Stimulated activated naive B cell treated with anti-CD40 and anti-IgM and Interleukin-4, amounts not matched to agents 10 μg/mL and 1 μg/mL and 100 μg/mL, for 72 hours (primary cell): ENCODE data around the gene ASTN2.

Experiments used
- ATAC-seq, 2 donors: fragments of 150-1000 bp; cut with Tn5 transposase; replicated peaks; 2 replicates each; pipeline ENCODE4 v1.10.0; 2021; ENCODE audit warnings: moderate library complexity in 1 of 2
- DNase-seq: peaks from one replicate; pipeline ENCODE4 v3.0.0; 2021
- H3K27ac Mint-ChIP-seq: one replicate; pipeline ENCODE4 v1.8.0; 2022; ENCODE audit warnings: mild to moderate bottlenecking, mixed read lengths
- H3K27me3 Mint-ChIP-seq, 2 donors: one replicate each; pipeline ENCODE4 v1.8.0; 2022; ENCODE audit warnings: mixed read lengths in 2 of 2
- H3K36me3 Mint-ChIP-seq, 2 donors: one replicate each; pipeline ENCODE4 v1.8.0; 2022; ENCODE audit warnings: mixed read lengths in 2 of 2, mild to moderate bottlenecking in 1 of 2
- H3K4me1 Mint-ChIP-seq, 2 donors: one replicate each; pipeline ENCODE4 v1.8.0; 2022; ENCODE audit warnings: mixed read lengths in 2 of 2, mild to moderate bottlenecking in 1 of 2
- H3K4me3 Mint-ChIP-seq, 2 donors: one replicate each; pipeline ENCODE4 v1.8.0; 2022; ENCODE audit warnings: mild to moderate bottlenecking in 2 of 2, mixed read lengths in 2 of 2, moderate library complexity in 1 of 2
- H3K9me3 Mint-ChIP-seq, 2 donors: one replicate each; pipeline ENCODE4 v1.8.0; 2022; ENCODE audit warnings: mixed read lengths in 2 of 2, mild to moderate bottlenecking in 1 of 2

Gene ASTN2

DNA sequence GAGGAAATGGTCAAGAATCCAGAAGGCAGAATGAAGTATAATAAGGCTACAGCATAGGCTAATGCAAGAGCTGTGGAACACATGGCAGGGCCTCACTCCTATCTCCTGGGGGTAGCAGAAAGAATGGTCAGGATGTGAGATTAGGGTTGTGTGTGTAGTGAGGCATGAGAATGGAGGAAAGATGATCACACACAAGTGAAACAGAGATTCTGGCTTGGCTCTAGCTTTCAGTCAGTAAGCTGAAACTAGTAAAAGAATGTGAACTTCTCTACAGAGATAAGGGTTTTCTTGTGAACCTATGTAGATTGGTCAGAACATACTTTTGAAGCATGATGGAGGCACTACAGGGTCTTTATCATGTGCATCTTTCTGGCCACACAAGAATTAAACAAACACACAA, 298.8 kb downstream of the ASTN2 start:
- peaks cover 0 to 7% of the 10 kb centered on the region in 2 donors for H3K9me3 Mint-ChIP-seq

DNA sequence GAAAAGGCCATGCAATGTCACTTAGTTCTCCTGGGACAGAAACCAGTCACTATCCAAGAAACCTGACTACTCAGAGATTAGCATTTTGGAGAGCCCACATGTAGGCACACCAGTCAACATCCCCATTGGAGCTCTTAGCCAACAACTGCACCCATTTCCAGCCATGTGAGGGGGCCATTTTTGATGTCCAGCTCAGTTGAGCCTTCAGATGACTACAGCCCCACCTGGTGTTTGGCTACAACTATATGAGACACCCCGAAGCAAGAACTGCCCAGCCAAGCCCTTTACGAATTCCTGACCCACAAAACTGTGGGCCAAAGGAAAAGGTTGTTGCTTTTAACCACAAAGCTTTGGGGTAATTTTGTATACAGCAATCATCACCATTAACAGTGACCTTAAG, 300.1 kb downstream of the ASTN2 start:
- DNase-seq (no peak), ATAC-seq (no peak)
- Mint-ChIP-seq H3K9me3 (peaks cover 0 to 6% of the 10 kb centered on the region in 2 donors), H3K4me1 (no peaks in the 10 kb centered on the region), H3K36me3 (no peaks in the 10 kb centered on the region), H3K4me3 (no peak overlapping the region), H3K27me3 (no peaks in the 10 kb centered on the region), H3K27ac (no peak overlapping the region)

More for the DNA sequence above, 298.8 kb downstream of the ASTN2 start:
- Mint-ChIP-seq H3K27me3 (no peaks in the 10 kb centered on the region), H3K4me1 (no peaks in the 10 kb centered on the region), H3K4me3 (no peak overlapping the region), H3K36me3 (no peaks in the 10 kb centered on the region), H3K27ac (no peak overlapping the region)
- no peak for ATAC-seq
- DNase-seq, result no peak

DNA sequence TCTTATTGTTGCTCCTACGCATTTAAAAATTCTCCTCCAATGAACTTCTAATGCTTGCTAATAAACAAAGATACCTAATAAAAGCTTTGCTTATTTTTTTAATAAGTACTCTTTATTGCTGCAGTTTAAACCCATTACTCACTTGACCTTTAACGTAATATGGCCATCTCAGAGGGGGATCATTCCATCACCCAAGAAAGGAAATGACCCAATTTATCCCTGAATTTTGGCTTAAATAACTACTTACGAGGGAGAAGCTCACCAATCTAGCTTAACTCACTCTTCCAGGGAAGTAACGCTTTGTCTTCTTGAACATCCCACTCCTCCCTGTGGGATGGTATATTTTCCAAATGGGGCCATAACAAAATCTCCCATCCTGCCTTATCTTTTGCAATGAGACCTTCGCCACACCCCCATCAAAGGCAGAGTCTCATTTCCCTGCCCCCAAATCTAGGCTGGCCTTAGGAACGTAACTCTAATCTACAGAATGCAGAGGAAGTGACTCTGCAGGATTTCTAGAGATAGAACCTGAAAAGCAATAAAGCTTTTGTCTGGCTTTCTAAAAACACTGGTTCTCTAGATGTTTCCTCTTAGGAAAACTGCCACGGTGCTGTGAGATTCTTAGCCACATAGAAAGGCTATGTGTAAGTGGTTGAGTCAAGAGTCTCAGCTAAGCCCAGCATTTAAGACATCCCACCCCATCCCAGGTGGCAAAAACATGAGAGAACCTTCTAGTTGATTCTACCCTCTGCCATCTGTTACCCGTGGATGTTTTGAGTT, 310.0 kb downstream of the ASTN2 start:
- no peaks in the 10 kb centered on the region for H3K27me3 Mint-ChIP-seq
- H3K4me3 Mint-ChIP-seq, result no peak overlapping the region
- no peak for DNase-seq
- no peak overlapping the region for H3K27ac Mint-ChIP-seq
- no peak for ATAC-seq
- H3K36me3 Mint-ChIP-seq, result no peaks in the 10 kb centered on the region
- H3K9me3 Mint-ChIP-seq, result peaks cover 2 to 8% of the 10 kb centered on the region in 2 donors
- H3K4me1 Mint-ChIP-seq, result no peaks in the 10 kb centered on the region

DNA sequence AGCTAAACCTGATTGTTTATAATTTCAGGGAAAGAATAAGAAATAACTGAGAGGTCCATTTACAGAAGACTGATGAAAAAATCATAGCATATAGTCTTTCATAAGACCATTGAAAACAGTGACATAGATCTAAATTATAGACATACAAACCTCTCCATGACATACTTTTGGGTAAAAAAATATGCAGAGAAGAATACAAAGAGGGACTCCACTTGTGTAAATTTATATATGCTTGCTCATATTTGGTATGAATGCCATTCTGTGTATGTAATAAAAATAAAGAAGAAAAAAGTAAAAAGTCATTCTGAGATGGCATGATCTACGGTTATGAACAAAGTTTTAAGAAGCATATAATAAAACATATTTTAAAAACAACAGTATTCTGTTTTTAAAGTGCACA, 310.7 kb downstream of the ASTN2 start:
- Mint-ChIP-seq H3K4me3 (no peak overlapping the region), H3K9me3 (peaks cover 2 to 8% of the 10 kb centered on the region in 2 donors), H3K27me3 (no peaks in the 10 kb centered on the region), H3K4me1 (no peaks in the 10 kb centered on the region), H3K27ac (no peak overlapping the region), H3K36me3 (no peaks in the 10 kb centered on the region)
- ATAC-seq, result no peak
- no peak for DNase-seq

DNA sequence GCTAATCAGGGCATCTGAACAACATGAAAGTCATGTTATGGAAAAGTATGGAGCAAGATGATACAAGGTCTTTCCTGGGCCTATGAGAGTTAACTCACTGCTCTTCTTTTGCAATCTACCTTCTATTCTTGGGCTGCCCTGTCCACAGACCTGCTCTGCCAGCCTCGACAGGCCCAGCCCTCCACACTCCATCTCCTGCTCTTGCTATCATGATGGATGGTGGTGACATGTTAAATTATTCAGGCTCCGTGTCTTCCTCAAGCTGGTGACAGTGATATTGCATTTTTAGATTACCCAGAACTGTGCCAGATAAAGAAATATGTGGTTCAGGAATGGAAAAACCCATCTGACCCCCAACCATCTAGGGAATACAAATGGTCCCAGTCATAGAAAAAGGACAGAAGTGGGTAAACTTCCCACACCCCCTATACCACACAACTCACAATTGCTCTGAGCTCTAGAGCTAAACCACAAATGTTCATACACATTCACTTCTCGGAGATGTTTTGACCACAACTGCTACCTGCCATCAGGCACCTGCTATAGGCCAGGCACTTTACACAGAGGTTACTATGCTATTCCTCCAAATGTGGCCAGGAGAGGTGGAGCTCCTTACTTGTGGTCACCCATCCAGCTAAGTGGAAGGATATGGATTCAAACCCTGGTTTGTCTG, 311.3 kb downstream of the ASTN2 start:
- ATAC-seq, result no peak
- H3K27me3 Mint-ChIP-seq, result no peaks in the 10 kb centered on the region
- no peaks in the 10 kb centered on the region for H3K4me1 Mint-ChIP-seq
- H3K9me3 Mint-ChIP-seq, result peaks cover 2 to 8% of the 10 kb centered on the region in 2 donors
- no peaks in the 10 kb centered on the region for H3K36me3 Mint-ChIP-seq
- H3K27ac Mint-ChIP-seq, result no peak overlapping the region
- no peak overlapping the region for H3K4me3 Mint-ChIP-seq
- DNase-seq, result no peak

DNA sequence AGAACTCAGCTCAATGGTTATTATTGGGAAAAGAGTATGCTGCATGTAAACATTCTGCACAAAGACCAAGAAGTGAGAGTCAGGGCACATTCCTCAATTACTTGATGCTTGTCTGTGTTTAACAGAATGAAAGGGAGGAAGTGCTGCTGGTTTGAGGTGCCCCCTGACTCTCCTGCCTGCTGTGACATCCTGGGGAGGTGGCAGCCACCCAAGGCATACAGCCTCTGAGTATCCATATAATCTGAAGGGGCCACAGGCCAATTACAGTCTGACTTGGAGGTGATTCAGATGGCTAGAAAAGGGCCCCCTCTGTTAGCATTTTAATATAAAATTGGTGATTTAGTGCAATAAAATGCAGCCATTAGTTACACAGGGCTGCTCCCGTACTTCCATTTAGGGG, 313.8 kb downstream of the ASTN2 start:
- DNase-seq (no peak), ATAC-seq (no peak)
- Mint-ChIP-seq H3K36me3 (no peaks in the 10 kb centered on the region), H3K4me1 (no peaks in the 10 kb centered on the region), H3K27me3 (no peaks in the 10 kb centered on the region), H3K27ac (no peak overlapping the region), H3K4me3 (no peak overlapping the region), H3K9me3 (peaks cover 4% of the 10 kb centered on the region in 2 donors)

DNA sequence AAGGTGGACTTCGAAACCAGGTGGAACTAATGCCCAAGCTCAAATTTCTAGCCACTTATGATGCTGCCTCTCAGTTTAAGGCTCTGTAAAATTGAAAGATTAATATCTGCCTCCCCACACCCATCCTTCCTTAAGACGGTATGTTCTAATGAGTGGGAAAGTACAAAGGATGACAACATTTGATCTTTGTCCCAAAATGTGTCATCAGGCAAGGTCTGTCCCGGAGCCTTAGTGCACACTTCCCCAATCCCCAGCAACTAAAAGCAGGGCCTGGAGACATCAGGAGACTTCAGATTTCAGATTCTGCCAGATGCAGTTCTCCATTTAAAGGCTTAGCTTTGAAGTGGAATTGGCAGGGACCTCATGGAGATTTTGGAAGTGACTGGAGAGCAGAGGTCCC, 316.5 kb downstream of the ASTN2 start:
- H3K36me3 Mint-ChIP-seq, result no peaks in the 10 kb centered on the region
- H3K27me3 Mint-ChIP-seq, result no peaks in the 10 kb centered on the region
- ATAC-seq (no peak), DNase-seq (no peak)
- peaks cover 4% of the 10 kb centered on the region in 2 donors for H3K9me3 Mint-ChIP-seq
- H3K4me3 Mint-ChIP-seq, result no peak overlapping the region
- H3K27ac Mint-ChIP-seq, result no peak overlapping the region
- H3K4me1 Mint-ChIP-seq, result no peaks in the 10 kb centered on the region

DNA sequence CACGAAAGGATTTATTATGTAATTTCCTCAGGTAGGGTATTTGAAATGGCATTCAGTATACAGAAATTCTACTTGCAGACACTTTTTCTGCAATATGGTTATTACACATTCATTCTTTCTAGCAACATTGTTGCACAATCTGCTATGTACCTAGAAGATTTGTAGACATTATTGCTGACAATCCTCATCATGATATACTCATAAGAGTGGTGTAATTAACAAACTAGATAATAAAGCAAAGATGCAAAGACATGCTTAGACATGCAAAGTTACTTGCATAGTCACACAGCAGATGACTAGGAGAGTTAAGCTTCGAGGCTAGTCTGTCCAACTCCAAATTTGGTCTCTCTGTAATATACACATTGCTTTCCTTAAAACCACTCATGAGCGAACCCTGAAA, 317.1 kb downstream of the ASTN2 start:
- Mint-ChIP-seq H3K27me3 (no peaks in the 10 kb centered on the region), H3K27ac (no peak overlapping the region), H3K4me3 (no peak overlapping the region), H3K4me1 (no peaks in the 10 kb centered on the region), H3K9me3 (peaks cover 4% of the 10 kb centered on the region in 2 donors), H3K36me3 (no peaks in the 10 kb centered on the region)
- ATAC-seq (no peak), DNase-seq (no peak)

DNA sequence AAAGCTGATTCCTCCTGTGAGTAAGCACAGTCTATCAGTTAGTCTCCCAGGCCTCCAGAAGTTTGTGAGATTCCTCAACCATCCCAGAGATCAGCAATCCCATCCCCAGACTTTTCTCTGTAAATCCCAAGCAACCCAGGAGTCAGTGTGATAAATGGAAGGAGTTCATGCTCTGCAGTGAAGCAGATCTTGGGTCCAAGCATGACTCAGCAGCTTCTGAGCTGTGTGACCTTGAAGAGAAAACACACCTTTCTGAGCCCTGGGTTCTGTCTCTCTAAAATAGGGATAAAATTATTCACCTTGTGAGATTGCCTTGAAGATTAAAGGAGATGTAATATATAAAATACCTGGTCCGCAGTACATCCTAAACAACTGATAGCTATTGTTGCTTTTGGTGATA, 318.7 kb downstream of the ASTN2 start:
- H3K4me3 Mint-ChIP-seq, result no peak overlapping the region

DNA sequence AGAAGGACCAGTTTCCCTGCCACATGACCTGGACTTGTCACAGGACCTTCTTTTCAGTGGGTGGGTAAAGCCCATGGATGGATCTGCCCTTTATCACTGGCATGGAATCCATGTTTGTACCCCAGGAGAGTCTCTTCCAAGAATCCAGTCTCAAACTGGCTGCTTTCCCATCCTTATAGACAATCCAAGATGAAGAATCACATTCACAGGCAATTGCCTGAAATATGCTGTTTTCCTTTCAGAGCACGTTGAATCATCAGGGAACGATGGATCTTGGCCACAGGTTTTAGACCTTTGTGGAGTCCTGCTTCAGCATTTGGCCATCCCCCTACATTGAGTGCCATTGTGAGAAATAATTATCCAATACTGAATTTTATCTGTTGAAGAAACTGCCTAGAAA, 319.8 kb downstream of the ASTN2 start:
- DNase-seq (no peak), ATAC-seq (no peak)
- Mint-ChIP-seq H3K4me1 (no peaks in the 10 kb centered on the region), H3K27me3 (no peaks in the 10 kb centered on the region), H3K36me3 (no peaks in the 10 kb centered on the region), H3K4me3 (no peak overlapping the region), H3K27ac (no peak overlapping the region), H3K9me3 (peaks cover 0 to 2% of the 10 kb centered on the region in 2 donors)

More for the DNA sequence above, 318.7 kb downstream of the ASTN2 start:
- no peak overlapping the region for H3K27ac Mint-ChIP-seq
- DNase-seq, result no peak
- no peaks in the 10 kb centered on the region for H3K4me1 Mint-ChIP-seq
- no peaks in the 10 kb centered on the region for H3K27me3 Mint-ChIP-seq
- H3K36me3 Mint-ChIP-seq, result no peaks in the 10 kb centered on the region
- H3K9me3 Mint-ChIP-seq, result peaks cover 4% of the 10 kb centered on the region in 2 donors
- no peak for ATAC-seq

DNA sequence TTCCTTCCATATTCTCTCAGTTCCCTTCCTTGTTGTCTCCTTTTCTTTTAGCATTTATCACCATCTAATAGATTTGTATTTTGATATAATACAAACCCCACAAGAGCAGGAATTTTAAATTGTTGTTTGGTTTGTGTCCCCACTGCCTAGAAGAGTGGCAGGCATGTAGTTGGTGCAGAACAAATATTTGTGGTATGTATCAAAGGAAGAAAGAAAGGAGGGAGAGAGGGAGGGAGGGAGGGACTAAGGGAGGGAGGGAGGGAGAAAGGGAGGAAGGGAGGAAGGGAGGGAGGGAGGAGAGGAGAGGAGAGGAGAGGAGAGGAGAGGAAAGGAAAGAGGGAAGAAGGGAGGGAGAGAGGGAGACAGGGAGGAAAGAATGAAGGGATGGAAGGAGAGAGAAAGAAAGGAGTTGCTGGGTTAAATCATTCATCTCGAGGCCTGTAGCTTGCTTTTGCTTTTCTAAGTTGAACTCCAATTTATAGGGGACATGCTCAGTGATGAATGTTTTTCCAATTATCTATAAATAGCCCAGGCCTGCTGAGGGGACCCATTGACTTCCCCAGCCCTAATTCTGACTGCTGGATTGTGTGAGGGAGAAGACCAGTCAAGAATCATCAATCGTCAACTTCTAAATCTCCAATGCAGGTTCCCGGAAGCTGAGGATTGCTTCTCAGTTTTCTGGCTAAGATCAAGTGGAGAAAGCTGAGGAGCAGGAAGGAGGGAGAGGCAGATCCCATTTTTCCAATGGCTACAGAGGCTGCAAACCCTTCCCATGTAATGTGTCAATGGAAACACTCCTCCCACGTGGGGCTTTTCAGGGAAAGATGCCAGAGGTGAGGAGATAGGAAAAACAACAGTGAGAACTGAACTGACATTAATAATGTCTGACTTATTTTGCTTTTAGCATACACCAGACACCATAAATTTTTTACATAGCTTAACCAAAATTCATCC, 320.7 kb downstream of the ASTN2 start:
- Mint-ChIP-seq H3K36me3 (no peaks in the 10 kb centered on the region), H3K9me3 (peaks cover 0 to 2% of the 10 kb centered on the region in 2 donors), H3K27me3 (no peaks in the 10 kb centered on the region), H3K4me3 (no peak overlapping the region), H3K4me1 (no peaks in the 10 kb centered on the region), H3K27ac (no peak overlapping the region)
- DNase-seq (no peak), ATAC-seq (no peak)

DNA sequence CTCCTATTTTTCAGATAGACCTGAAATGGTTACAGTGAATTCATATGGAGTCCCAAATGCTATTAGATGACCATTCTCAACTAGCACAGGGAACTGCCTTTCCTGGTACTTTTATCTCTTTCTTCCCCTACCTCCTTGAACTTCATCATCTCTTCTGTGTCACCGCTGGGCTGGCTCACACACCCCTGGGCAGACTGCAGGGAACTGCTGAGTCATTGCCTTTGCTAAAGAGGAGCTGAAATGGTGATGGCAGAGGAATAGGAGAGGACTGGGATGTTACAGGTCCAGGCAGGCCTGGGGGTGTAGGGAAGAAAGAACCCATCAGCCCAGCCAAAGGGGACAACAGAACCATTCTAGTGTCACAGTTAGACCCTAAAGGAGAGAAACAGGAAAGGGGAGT, 322.3 kb downstream of the ASTN2 start:
- H3K27me3 Mint-ChIP-seq, result no peaks in the 10 kb centered on the region
- no peak overlapping the region for H3K4me3 Mint-ChIP-seq
- H3K36me3 Mint-ChIP-seq, result no peaks in the 10 kb centered on the region
- no peak for DNase-seq
- H3K9me3 Mint-ChIP-seq, result no peaks in the 10 kb centered on the region
- H3K27ac Mint-ChIP-seq, result no peak overlapping the region
- ATAC-seq, result no peak
- no peaks in the 10 kb centered on the region for H3K4me1 Mint-ChIP-seq

DNA sequence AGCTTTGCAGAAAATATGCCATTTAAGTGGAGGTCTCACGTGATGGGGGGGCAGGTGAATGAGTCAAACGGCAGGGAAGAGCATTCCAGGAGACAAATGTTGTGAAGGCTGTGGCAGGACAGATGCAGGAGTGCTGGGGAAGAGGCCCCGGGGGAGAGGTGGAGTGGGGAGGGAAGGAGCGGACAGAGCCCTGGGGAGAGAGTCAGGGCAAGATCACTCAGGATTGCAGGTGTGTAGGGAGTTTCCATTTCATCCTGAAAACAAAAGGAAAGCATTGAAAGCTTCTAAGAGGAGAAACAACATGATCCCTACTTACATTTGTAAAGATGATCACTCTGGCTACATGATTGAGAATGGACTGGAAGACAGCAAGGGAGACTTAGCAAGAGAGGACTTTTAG, 323.3 kb downstream of the ASTN2 start:
- H3K36me3 Mint-ChIP-seq, result no peaks in the 10 kb centered on the region
- no peak for ATAC-seq
- H3K27ac Mint-ChIP-seq, result no peak overlapping the region
- no peak overlapping the region for H3K4me3 Mint-ChIP-seq
- H3K9me3 Mint-ChIP-seq, result no peaks in the 10 kb centered on the region
- DNase-seq, result no peak
- H3K27me3 Mint-ChIP-seq, result no peaks in the 10 kb centered on the region
- H3K4me1 Mint-ChIP-seq, result no peaks in the 10 kb centered on the region

DNA sequence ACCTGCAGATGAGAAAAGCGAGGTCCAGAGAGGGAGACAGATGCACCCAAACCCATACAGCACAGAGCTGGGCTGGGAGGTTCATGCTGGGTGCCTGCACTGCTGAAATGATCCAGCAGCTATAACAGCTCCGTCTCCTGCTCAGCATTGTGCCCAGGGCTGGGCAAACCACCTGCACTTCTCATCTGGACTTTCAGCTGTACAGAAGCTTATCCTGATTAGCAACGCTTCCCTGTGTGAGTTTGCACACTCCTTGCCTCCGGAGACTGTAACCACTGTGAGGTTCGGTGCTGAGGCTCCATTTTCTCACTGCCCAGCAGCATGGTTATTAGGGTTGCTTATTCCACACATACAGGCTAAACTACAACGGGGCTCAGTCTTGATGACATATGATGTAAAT, 326.1 kb downstream of the ASTN2 start:
- Mint-ChIP-seq H3K4me3 (no peak overlapping the region), H3K36me3 (no peaks in the 10 kb centered on the region), H3K9me3 (no peaks in the 10 kb centered on the region), H3K27me3 (no peaks in the 10 kb centered on the region), H3K27ac (no peak overlapping the region), H3K4me1 (no peaks in the 10 kb centered on the region)
- ATAC-seq (no peak), DNase-seq (no peak)
